HG03469 (cell line): Measurements from ENCODE around the gene RBM44.
A peak's percentile ranks its signal among the peaks of the same experiment; 100 is the strongest.
"Not testable (repeated sequence)": the region's sequence is repeated elsewhere in the genome, so short reads cannot be mapped to it uniquely, and the experiment has no call there.

Source experiments
- ATAC-seq: cut with Tn5 transposase; IDR thresholded peaks from one replicate; pipeline ENCODE4 v1.9.1; 2021; ENCODE audit warnings: mild to moderate bottlenecking, moderate library complexity, moderate number of reproducible peaks; ENCODE audit not compliant: unreplicated experiment

The RBM44 gene, protein sequence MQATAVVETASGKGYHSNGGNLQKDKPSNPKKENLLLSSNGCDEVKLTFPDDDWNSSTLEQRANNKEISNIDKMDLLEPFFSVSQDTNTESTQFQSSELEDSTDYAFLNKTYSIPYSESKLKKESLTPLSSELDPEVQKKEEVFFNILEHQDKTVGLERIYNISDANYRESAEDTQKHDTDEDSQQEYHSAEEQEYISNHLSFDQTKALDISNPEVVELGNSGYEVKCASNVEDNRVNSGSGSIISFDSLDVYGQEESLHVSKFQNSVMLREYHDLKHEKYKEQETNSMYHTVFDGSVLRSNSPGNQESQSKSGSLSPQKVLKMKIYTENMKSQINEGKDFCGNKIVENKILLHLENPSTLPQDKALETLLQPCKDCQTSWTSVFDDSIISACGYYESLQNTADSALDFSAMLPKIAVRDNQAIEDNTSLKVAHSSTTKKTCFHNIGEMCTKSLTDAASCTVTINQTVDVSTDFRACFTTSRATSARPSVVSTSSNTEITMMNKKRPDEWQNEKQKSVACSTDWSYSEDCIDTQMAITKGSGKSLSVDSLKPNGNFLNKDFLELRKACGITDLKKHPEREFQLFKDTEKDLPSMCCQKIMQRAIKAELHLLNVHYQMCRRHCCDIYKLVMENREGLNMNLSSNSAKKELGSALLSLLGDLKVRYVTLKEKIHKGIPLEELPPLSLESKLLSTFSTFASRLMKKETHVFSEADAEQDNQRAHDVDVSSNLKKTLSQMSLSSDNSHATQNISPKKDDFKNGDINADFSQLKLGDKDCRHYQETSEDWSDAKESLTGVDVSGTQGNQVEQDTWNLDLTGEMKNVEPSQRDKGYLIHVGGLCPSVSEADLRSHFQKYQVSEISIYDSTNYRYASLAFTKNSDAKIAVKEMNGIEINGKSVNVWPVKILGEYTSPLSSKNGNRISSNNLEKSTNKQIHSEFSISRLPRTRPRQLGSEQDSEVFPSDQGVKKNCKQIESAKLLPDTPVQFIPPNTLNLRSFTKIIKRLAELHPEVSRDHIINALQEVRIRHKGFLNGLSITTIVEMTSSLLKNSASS

GRCh38 chr2:237798236-237799059 is at the start of gene RBM44:
Gene RBM44 (plus strand): TSS chr2:237798779. CDS start chr2:237813610, 14,831 bp downstream.
- no peak for ATAC-seq

GRCh38 chr2:237749002-237749401 is 49.6 kb upstream of the RBM44 start:
- ATAC-seq = no peak

GRCh38 chr2:237749961-237750360 is 48.6 kb upstream of the RBM44 start:
- ATAC-seq = no peak

- not testable (repeated sequence) for ATAC-seq
Observed at GRCh38 chr2:237750441-237750840, 48.1 kb upstream of the RBM44 start.

- peak; percentile 95 for ATAC-seq
Observed at GRCh38 chr2:237752761-237753165, 45.8 kb upstream of the RBM44 start.

DNA sequence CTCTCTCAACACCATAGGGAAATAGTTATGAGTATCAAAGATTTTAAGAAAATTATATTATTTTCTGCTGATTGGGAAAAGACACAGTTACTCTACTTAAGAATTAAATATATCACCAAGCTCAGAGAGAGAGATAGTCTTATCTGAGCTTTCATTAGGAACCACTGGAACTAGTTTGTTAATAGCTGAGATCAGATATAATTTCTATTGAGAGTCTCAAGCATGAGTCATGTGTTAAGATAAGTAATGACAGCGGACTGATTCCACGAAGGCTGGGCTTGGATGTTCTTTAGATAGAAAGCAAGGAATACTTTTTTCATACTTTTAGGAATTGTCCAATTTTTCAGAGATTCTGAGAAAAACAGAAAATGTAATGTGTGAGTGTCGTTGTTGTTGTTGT is 44.4 kb upstream of the RBM44 start:
- ATAC-seq = no peak

- ATAC-seq = no peak
Observed at GRCh38 chr2:237754626-237755248, 43.8 kb upstream of the RBM44 start.

DNA sequence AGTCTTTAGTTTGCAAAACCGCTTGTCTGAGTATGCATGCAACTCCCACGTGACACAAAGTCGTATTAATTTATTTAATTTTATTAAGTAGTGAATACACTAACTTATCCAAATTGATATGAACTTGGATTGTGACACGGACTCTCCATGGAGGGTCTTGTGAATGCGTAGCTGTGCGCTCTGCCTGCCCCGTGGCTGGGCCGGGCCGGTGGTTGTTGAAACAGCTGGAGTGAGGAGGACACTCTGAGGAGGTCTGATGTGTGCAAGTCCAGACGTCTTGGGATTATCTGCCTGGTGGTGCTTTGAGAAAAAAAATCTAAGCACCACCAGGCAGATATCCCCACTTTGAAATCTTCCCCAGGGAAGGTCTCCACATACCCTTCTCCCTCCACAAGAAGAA is 41.0 kb upstream of the RBM44 start:
- no peak for ATAC-seq

- ATAC-seq = no peak
Observed at GRCh38 chr2:237758185-237758584, 40.4 kb upstream of the RBM44 start.

GRCh38 chr2:237759176-237759575 is 39.4 kb upstream of the RBM44 start:
- ATAC-seq = no peak

GRCh38 chr2:237760506-237761502 is 37.8 kb upstream of the RBM44 start:
- no peak for ATAC-seq

DNA sequence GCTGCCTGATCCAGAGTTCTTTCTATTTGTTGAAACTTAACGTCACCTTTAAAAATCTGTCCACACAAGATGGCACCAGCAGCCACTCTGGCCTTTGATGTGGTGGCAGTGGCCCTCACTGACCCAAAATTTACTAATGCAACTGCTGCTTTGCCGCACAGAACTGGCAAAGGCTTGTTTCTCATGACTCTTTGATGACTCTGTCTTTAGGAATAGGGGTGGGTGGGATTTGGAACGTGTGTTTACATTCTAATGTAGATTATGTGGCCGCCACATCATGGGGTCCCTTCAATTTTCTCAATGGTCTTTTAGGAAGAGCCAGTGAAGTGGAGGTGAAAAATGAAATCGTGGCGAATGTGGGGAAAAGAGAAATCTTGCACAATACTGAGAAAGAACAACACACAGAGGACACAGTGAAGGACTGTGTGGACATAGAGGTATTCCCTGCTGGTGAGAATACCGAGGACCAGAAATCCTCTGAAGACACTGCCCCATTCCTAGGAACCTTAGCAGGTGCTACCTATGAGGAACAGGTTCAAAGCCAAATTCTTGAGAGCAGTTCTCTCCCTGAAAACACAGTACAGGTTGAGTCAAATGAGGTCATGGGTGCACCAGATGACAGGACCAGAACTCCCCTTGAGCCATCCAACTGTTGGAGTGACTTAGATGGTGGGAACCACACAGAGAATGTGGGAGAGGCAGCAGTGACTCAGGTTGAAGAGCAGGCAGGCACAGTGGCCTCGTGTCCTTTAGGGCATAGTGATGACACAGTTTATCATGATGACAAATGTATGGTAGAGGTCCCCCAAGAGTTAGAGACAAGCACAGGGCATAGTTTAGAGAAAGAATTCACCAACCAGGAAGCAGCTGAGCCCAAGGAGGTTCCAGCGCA is 36.0 kb upstream of the RBM44 start:
- ATAC-seq = not testable (repeated sequence)

- no peak for ATAC-seq
Observed at GRCh38 chr2:237763812-237764211, 34.8 kb upstream of the RBM44 start.

DNA sequence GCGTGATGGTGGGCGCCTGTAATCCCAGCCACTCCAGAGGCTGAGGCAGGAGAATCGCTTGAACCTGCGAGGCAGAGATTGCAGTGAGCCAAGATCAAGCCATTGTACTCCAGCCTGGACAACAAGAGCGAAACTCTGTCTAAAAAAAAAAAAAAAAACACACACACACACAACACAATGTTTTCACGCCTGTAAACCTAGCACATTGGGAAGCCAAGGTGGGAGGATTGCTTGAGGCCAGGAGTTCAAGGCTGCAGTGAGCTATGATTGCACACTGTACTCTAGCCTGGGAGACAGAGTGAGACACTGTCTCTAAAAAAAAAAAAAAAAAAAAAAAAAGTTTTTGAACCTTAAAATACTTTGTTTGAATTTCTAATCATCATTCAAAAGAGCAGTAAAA is 33.5 kb upstream of the RBM44 start:
- ATAC-seq = not testable (repeated sequence)

- no peak for ATAC-seq
Observed at GRCh38 chr2:237765875-237766274, 32.7 kb upstream of the RBM44 start.

- ATAC-seq = no peak
Observed at GRCh38 chr2:237766340-237766739, 32.2 kb upstream of the RBM44 start.

GRCh38 chr2:237772513-237772912 is 26.1 kb upstream of the RBM44 start:
- ATAC-seq = no peak

DNA sequence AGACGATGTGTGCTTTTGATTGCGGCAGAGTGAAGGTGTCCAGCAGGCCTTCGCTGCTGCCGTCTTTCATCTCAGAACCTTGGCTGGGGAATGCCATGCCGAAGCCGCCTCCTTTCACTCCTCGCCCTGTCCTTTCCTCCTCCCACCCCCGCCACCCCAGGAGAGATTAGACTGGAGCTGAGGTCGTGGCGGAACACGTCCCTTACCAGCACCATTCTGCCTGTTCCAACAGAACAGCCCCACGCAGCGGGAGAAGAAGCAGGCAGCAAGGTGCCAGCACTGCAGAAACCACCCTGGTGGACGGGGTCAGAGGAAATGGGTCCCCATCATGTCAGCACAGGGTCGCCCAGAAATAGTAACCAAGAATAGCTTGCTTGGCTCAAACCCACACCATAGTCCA is 24.8 kb upstream of the RBM44 start:
- no peak for ATAC-seq
